Hepatocyte (in vitro differentiated cells): ENCODE results near the gene IL21R.

Experiments used
- EZH2 ChIP-seq: fragments of 200-600 bp; sonication (generic); IDR thresholded peaks from 2 replicates; pipeline ENCODE4 v1.6.1; 2016; ENCODE audit warnings: antibody characterized with exemption, mild to moderate bottlenecking, borderline replicate concordance
- TF ChIP-seq, protein P1 (sequence below): fragments of 200-600 bp; sonication (generic); IDR thresholded peaks from 2 replicates; pipeline ENCODE4 v1.5.1; 2016; ENCODE audit warnings: antibody characterized with exemption, mild to moderate bottlenecking; ENCODE audit not compliant: poor library complexity

DNA sequence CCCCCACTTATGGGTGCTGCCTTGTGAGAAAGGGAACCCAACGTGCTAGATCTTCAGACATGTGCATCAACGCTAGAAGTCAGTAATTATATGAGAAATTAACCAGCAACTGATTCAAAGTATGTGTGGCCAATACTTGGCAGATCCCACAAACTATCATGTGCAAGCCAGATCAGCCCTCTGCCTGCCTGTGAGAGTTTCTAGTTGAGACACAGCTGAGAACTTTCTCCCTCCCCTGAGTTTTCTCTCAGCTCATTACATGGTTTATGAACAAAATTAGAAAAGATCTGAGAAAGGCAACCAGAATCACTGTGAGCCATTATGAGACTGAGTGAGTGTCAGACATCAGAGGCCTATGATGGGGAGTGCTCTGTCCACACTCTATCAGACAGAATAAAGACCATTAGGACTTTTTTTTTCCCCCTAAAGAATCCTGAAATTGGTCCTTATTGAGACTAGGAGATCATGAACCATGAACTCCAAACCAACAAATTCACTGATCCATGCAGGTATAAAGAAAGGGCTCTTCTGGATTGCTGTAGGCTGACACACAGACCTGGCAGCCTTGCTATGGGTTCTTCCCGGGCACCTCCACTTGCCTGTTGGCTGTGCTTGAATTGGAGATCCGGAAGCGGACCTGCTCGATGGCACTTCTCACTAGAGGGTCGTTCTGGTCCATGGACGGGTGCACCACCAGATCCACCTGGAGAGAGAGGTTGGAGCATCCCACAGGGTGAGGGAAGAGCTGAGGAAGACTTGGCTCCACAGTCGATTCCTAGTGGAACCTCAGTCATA lies 96.3 kb downstream of the IL21R start:
- TF ChIP-seq, protein P1, sequence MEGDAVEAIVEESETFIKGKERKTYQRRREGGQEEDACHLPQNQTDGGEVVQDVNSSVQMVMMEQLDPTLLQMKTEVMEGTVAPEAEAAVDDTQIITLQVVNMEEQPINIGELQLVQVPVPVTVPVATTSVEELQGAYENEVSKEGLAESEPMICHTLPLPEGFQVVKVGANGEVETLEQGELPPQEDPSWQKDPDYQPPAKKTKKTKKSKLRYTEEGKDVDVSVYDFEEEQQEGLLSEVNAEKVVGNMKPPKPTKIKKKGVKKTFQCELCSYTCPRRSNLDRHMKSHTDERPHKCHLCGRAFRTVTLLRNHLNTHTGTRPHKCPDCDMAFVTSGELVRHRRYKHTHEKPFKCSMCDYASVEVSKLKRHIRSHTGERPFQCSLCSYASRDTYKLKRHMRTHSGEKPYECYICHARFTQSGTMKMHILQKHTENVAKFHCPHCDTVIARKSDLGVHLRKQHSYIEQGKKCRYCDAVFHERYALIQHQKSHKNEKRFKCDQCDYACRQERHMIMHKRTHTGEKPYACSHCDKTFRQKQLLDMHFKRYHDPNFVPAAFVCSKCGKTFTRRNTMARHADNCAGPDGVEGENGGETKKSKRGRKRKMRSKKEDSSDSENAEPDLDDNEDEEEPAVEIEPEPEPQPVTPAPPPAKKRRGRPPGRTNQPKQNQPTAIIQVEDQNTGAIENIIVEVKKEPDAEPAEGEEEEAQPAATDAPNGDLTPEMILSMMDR: no peak
- no peak for TF ChIP-seq EZH2
